ENCODE data around the gene DDR2. TPM values are rescaled to one million over a fixed set of nuclear protein-coding genes. Genes with fewer than 3 reads are reported as not detected.

DDR2 gene
- total and polyA plus RNA-seq, 2 experiments from 2014 or later: 94.7 to 196 TPM

GRCh38 chr1:162587761-162588260 is 44.5 kb upstream of the DDR2 start:
- no peak overlapping the region for H3K4me2 ChIP-seq (ENCODE audit: unreplicated experiment)
- no peaks in the 10 kb centered on the region for H3K9me2 ChIP-seq (ENCODE audit: insufficient read depth)
- peaks cover 93% of the 10 kb centered on the region for H3F3A ChIP-seq (ENCODE audit: insufficient read depth)
- WGBS, 2 experiments (ENCODE audit: low coverage in 1 of 2, low lambda C conversion rate in 2 of 2, missing lambda C conversion rate in 2 of 2): 93 to 94% methylated on average over 5 of the region's 5 CpGs
- peaks cover 6% of the 10 kb centered on the region; the same call in 1 of the 2 replicates for H3K4me1 ChIP-seq (ENCODE audit: insufficient read depth)
- H3K79me2 ChIP-seq (ENCODE audit: insufficient read depth): peaks cover 95% of the 10 kb centered on the region
- H2AFZ ChIP-seq: no peak overlapping the region
- TF ChIP-seq EZH2phosphoT487 (IDR thresholded peaks at IDR 0.05; ENCODE audit: insufficient read depth, low read depth): no peak
- no peak for TF ChIP-seq EZH2 (IDR thresholded peaks at IDR 0.05; ENCODE audit: insufficient read depth, poor library complexity, severe bottlenecking)
- no peak overlapping the region for H3K9ac ChIP-seq
- in situ Hi-C loops (cut with MboI): no loop called here
- H3K27me3 ChIP-seq (replicated peaks; ENCODE audit: insufficient read depth): no peaks in the 10 kb centered on the region
- H4K20me1 ChIP-seq (ENCODE audit: insufficient read depth): no peaks in the 10 kb centered on the region
- H3K4me3 ChIP-seq: no peak overlapping the region
- DNase-seq: no peak
- peak overlapping the region; percentile 33; the same call in 1 of the 2 replicates for H3K27ac ChIP-seq
- no peaks in the 10 kb centered on the region for H3K9me3 ChIP-seq (ENCODE audit: low read depth)
- peaks cover 94% of the 10 kb centered on the region for H3K36me3 ChIP-seq (ENCODE audit: low read depth)

- WGBS, 2 experiments (ENCODE audit: low coverage in 1 of 2, low lambda C conversion rate in 2 of 2, missing lambda C conversion rate in 2 of 2): 97 to 99% methylated on average over 3 of the region's 3 CpGs
- peaks cover 96% of the 10 kb centered on the region for H3K36me3 ChIP-seq (ENCODE audit: low read depth)
These were observed 42.2 kb upstream of the DDR2 start for GRCh38 chr1:162590101-162590500.

GRCh38 chr1:162590686-162591085 is 41.6 kb upstream of the DDR2 start:
- Histone ChIP-seq H4K20me1 (ENCODE audit: insufficient read depth) (no peaks in the 10 kb centered on the region), H3K4me2 (ENCODE audit: unreplicated experiment) (no peak overlapping the region), H3F3A (ENCODE audit: insufficient read depth) (peaks cover 95% of the 10 kb centered on the region), H3K79me2 (ENCODE audit: insufficient read depth) (peaks cover 93% of the 10 kb centered on the region), H3K4me1 (ENCODE audit: insufficient read depth) (peaks cover 6% of the 10 kb centered on the region; the same call in 1 of the 2 replicates), H3K27ac (0 out of 2 replicates have a peak overlapping the region, but pooled peaks have one; percentile 22), H3K9me2 (ENCODE audit: insufficient read depth) (no peaks in the 10 kb centered on the region), H3K9me3 (ENCODE audit: low read depth) (no peaks in the 10 kb centered on the region), H3K9ac (no peak overlapping the region), H3K27me3 (replicated peaks; ENCODE audit: insufficient read depth) (no peaks in the 10 kb centered on the region), H2AFZ (no peak overlapping the region), H3K36me3 (ENCODE audit: low read depth) (peaks cover 95% of the 10 kb centered on the region), H3K4me3 (no peak overlapping the region)
- in situ Hi-C loops (cut with MboI): no loop called here
- TF ChIP-seq EZH2 (IDR thresholded peaks at IDR 0.05; ENCODE audit: insufficient read depth, poor library complexity, severe bottlenecking): no peak
- TF ChIP-seq EZH2phosphoT487 (IDR thresholded peaks at IDR 0.05; ENCODE audit: insufficient read depth, low read depth): no peak
- no peak for DNase-seq
- WGBS, 2 experiments (ENCODE audit: low coverage in 1 of 2, low lambda C conversion rate in 2 of 2, missing lambda C conversion rate in 2 of 2): 96 to 100% methylated on average over 2 of the region's 2 CpGs

More at GRCh38 chr1:162590101-162590500, 42.2 kb upstream of the DDR2 start:
- Histone ChIP-seq H3K27me3 (replicated peaks; ENCODE audit: insufficient read depth) (no peaks in the 10 kb centered on the region), H3K9ac (no peak overlapping the region), H3K4me3 (no peak overlapping the region), H2AFZ (no peak overlapping the region), H3K9me2 (ENCODE audit: insufficient read depth) (no peaks in the 10 kb centered on the region), H3K4me1 (ENCODE audit: insufficient read depth) (peaks cover 6% of the 10 kb centered on the region; the same call in 1 of the 2 replicates), H4K20me1 (ENCODE audit: insufficient read depth) (no peaks in the 10 kb centered on the region), H3K79me2 (ENCODE audit: insufficient read depth) (peaks cover 93% of the 10 kb centered on the region), H3K27ac (0 out of 2 replicates have a peak overlapping the region, but pooled peaks have one; percentile 22), H3F3A (ENCODE audit: insufficient read depth) (peaks cover 96% of the 10 kb centered on the region), H3K9me3 (ENCODE audit: low read depth) (no peaks in the 10 kb centered on the region), H3K4me2 (ENCODE audit: unreplicated experiment) (no peak overlapping the region)
- in situ Hi-C loops (cut with MboI): no loop called here
- TF ChIP-seq EZH2 (IDR thresholded peaks at IDR 0.05; ENCODE audit: insufficient read depth, poor library complexity, severe bottlenecking): no peak
- no peak for TF ChIP-seq EZH2phosphoT487 (IDR thresholded peaks at IDR 0.05; ENCODE audit: insufficient read depth, low read depth)
- no peak for DNase-seq

- H3K27ac ChIP-seq: peak overlapping the region; percentile 1; the same call in 1 of the 2 replicates
- in situ Hi-C loops (cut with MboI): no loop called here
- H4K20me1 ChIP-seq (ENCODE audit: insufficient read depth): no peaks in the 10 kb centered on the region
- peaks cover 96% of the 10 kb centered on the region for H3F3A ChIP-seq (ENCODE audit: insufficient read depth)
- peaks cover 91% of the 10 kb centered on the region for H3K79me2 ChIP-seq (ENCODE audit: insufficient read depth)
- H3K36me3 ChIP-seq (ENCODE audit: low read depth): peaks cover 95% of the 10 kb centered on the region
- no peaks in the 10 kb centered on the region for H3K9me2 ChIP-seq (ENCODE audit: insufficient read depth)
- H3K4me1 ChIP-seq (ENCODE audit: insufficient read depth): no peaks in the 10 kb centered on the region
- no peak overlapping the region for H3K4me2 ChIP-seq (ENCODE audit: unreplicated experiment)
- H2AFZ ChIP-seq: no peak overlapping the region
- WGBS, 2 experiments (ENCODE audit: low coverage in 1 of 2, low lambda C conversion rate in 2 of 2, missing lambda C conversion rate in 2 of 2): 63 to 80% methylated on average over 2 of the region's 2 CpGs
- TF ChIP-seq EZH2 (IDR thresholded peaks at IDR 0.05; ENCODE audit: insufficient read depth, poor library complexity, severe bottlenecking) (no peak), EZH2phosphoT487 (IDR thresholded peaks at IDR 0.05; ENCODE audit: insufficient read depth, low read depth) (no peak)
- no peaks in the 10 kb centered on the region for H3K9me3 ChIP-seq (ENCODE audit: low read depth)
- DNase-seq: no peak
- no peak overlapping the region for H3K9ac ChIP-seq
- no peak overlapping the region for H3K4me3 ChIP-seq
- H3K27me3 ChIP-seq (replicated peaks; ENCODE audit: insufficient read depth): no peaks in the 10 kb centered on the region
These were observed 35.6 kb upstream of the DDR2 start for GRCh38 chr1:162596514-162597170.
